Stimulated activated CD4-positive, alpha-beta T cell treated with anti-CD3 and anti-CD28 coated beads, Interleukin-15, amount 100 ng/mL, for 1 hour (primary cell): ENCODE data around the gene DNAAF5.

Experiments used
- DNase-seq, 2 donors: peaks; one replicate each; pipeline ENCODE4 v3.0.0-alpha.2; 2020; ENCODE audit warnings: low read depth in 1 of 2, low spot score in 1 of 2

DNAAF5 gene

DNA sequence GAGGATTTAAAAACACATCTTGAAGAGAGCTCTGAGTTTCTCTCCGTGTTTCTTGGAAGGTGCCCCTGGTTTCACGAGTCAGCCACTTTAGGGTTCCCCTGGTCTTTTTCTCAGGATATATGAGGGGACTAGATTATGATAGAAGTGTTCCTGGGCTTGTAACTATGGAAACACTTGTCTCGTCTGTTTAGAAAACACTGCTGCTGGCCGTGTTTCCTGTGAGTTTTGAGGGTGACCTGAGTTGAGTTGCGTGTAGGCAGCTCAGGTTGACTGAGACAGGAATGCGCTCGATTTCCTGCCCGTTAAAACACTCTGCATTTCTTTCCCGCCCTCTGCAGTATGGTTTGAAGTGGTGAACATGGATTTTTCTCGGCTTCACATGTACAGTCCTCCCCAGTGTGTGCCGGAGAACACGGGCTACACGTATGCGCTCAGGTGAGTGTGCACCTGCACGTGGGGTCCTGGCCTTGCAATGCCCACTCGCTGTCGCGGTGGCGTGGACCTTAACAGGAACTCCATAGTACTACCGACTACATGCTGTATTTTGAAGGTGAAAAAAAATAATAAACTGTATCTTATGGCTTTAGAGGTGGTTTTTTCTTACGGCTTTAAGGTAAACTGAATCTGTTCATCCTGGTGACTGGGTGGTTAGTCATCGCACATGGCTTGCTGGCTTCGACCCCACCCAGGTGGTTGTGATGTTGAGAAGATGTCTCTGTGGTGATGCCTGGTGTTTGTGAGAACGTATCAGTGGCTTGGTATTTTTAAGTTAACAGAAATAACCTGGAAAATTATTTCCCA lies 105.9 kb downstream of the DNAAF5 start, which contains the start of gene SUN1:
SUN1 (plus strand) TSS at position 310 of the 801 bp plus-strand sequence; CDS start at position 359, 49 bp downstream.
- peak; percentile 45 for DNase-seq

DNA sequence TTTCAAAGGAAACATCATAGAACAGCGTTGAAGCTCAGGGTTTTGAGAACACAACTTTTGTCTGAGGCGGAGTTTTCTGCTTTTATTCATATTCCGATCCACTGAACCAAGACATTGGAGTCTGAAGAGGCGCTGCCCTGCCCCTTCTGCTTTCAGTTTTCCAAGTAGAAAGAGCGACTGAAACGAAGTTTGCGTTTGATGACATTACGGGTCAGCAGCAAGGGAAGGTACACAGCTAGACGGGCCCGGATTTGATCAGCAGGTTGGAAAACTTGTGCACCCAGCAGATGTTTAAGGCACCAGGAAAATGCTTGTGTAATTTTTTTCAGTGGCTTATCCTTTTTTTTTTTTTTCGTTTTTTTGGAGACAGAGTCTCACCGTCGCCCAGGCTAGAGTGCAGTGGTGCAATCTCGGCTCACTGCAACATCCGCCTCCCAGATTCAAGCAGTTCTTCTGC lies 106.5 kb downstream of the DNAAF5 start:
- no peak for DNase-seq

DNA sequence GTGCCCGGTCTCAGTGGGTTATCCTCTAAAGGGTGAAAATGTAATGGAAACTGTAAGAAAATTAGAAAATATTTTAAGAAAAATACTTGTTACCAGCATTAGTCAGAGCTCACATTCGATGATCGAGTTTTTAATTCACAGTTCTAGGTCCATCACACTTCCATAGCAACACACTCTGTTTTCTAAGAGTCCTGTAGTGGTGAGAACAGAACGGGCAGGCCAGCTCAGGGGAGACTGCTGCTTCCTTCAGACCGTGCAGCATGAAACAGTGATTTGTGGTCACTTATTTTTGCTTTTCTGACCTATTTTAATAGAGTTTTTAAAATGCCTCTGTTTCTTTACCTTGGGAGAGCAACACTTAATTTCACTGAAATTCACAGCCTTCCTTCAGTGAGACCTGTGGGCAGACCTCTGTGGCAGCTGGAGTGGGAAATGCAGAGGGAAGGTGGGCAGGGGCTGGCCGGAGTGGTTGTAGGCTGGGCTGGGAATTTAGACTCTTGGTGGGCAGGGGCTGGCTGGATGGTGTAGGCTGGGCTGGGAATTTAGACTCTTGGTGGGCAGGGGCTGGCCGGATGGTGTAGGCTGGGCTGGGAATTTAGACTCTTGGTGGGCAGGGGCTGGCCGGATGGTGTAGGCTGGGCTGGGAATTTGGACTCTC lies 107.2 kb downstream of the DNAAF5 start:
- no peak for DNase-seq

DNA sequence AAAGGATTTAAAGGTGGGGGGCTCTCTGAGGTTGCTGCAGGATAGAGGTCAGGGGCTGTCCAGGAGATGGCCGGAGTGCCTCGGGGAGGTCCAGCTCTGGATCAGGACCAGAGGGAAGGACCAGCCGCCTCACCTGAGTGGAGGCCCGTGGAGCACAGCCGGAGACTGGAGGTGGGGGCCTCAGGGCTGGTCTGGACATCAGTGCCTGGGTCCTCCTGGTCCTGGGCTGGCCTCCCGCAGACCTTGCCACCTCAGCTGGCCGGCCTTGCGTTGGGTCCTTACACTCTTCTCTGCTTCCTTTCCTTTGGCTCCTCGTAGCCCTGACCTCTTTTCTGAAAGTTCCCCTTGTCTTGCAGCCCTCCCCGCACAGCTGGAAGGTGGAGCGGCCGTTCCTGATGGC lies 107.8 kb downstream of the DNAAF5 start:
- DNase-seq: no peak

DNA sequence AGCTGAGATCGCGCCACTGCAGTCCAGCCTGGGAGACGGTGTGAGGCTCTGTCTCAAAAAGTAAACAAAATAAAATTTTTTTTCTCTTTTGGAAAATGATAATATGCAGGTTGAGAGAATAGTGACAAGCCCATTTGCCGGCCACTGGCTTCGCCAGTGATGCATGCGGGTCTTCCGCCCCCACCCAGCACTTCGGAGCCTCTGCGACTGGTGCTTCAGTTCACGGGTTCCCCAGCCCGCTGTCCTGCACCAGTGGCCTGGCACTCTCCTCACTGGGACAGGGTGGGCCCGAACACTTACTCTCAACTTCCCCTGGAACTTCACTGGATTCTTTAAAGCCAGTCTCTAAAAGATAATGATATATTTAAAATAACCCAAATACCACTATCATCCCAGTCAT lies 108.5 kb downstream of the DNAAF5 start:
- no peak for DNase-seq

GRCh38 chr7:835485-836401 lies 109.2 kb downstream of the DNAAF5 start:
- no peak for DNase-seq
